Neutrophil (primary cell): Measurements from ENCODE around the gene DPF3.

ENCODE experiments used
- H3K27ac ChIP-seq: fragments of 200-600 bp; sonication (generic); 2 replicates; pipeline ENCODE4 v1.5.1; 2016; ENCODE audit warnings: mild to moderate bottlenecking, moderate library complexity
- H3K27me3 ChIP-seq: fragments of 200-600 bp; sonication (generic); 2 replicates; pipeline ENCODE4 v1.6.0; 2016; ENCODE audit warnings: mild to moderate bottlenecking
- H3K36me3 ChIP-seq: fragments of 200-600 bp; sonication (generic); 2 replicates; pipeline ENCODE4 v1.5.1; 2017
- H3K4me1 ChIP-seq, 2 experiments: fragments of 200-600 bp in 1 of 2; sonication (generic) in 1 of 2; 1 replicate in 1 of 2; 2 replicates in 1 of 2; pipeline versions ENCODE4 v1.5.1 to v1.6.1; 2013 to 2016; ENCODE audit warnings: low read depth in 1 of 2, low read length in 1 of 2, mild to moderate bottlenecking in 1 of 2, moderate library complexity in 1 of 2; ENCODE audit not compliant: control insufficient read depth in 1 of 2, insufficient read depth in 1 of 2
- H3K4me3 ChIP-seq, 2 experiments: fragments of 200-600 bp in 1 of 2; sonication (generic) in 1 of 2; 1 replicate in 1 of 2; 2 replicates in 1 of 2; pipeline ENCODE4 v1.5.1; 2013 to 2016; ENCODE audit warnings: low read depth in 1 of 2, low read length in 1 of 2, mild to moderate bottlenecking in 1 of 2, moderate library complexity in 1 of 2
- H3K9me3 ChIP-seq: fragments of 200-600 bp; sonication (generic); 2 replicates; pipeline ENCODE4 v1.5.1; 2016
- TF ChIP-seq, protein P1 (sequence below): fragments of 200-600 bp; sonication (generic); IDR thresholded peaks from 2 replicates; pipeline ENCODE4 v1.5.1; 2016; ENCODE audit warnings: antibody characterized with exemption

Gene DPF3

DNA sequence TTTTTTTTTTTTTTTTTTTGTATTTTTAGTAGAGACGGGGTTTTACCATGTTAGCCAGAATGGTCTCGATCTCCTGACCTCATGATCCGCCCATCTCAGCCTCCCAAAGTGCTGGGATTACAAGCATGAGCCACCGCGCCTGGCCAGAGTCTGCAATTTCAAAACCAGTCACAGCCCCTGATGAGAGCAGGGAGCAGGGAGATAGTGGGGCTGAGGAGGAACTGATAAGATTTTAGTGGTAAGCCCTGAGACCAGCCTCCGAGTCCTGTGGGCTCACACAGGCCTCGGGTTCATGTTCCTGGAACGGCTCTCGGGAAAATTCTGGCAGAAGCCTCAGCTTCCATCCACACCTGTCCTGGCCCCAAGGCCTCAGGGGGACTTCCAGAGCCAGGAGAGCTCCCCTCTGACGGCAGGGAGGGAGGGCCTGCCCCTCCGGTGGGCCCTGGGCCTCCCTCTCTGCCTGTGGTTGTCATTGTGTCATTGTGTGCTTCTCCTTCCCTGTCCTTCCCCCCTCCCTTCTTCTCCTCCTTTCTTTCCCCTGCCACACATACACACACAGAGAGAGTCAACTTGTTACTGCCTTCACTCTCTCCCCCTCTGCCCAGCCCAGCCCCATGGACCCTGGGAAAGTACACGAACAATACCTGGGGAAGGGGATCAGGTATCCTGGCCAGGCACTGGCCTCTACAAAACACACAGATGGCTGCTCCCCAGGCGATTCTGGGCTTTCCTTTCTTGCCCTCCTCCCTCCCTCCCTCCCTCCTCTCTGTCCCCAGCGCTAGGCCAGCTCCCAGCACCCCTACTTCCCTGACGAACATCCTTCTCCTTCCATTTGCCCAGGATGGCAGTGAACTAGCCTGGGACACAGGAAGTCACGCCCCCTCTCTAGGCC lies 294.1 kb downstream of the DPF3 start:
- peaks cover 49% of the 10 kb centered on the region for H3K27me3 ChIP-seq
- H3K36me3 ChIP-seq, result no peaks in the 10 kb centered on the region
- H3K4me3 ChIP-seq, result no peak overlapping the region
- no peak overlapping the region for H3K27ac ChIP-seq
- TF ChIP-seq, protein P1, sequence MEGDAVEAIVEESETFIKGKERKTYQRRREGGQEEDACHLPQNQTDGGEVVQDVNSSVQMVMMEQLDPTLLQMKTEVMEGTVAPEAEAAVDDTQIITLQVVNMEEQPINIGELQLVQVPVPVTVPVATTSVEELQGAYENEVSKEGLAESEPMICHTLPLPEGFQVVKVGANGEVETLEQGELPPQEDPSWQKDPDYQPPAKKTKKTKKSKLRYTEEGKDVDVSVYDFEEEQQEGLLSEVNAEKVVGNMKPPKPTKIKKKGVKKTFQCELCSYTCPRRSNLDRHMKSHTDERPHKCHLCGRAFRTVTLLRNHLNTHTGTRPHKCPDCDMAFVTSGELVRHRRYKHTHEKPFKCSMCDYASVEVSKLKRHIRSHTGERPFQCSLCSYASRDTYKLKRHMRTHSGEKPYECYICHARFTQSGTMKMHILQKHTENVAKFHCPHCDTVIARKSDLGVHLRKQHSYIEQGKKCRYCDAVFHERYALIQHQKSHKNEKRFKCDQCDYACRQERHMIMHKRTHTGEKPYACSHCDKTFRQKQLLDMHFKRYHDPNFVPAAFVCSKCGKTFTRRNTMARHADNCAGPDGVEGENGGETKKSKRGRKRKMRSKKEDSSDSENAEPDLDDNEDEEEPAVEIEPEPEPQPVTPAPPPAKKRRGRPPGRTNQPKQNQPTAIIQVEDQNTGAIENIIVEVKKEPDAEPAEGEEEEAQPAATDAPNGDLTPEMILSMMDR, result no peak
- H3K4me1 ChIP-seq, result no peaks in the 10 kb centered on the region
- H3K9me3 ChIP-seq, result no peaks in the 10 kb centered on the region

DNA sequence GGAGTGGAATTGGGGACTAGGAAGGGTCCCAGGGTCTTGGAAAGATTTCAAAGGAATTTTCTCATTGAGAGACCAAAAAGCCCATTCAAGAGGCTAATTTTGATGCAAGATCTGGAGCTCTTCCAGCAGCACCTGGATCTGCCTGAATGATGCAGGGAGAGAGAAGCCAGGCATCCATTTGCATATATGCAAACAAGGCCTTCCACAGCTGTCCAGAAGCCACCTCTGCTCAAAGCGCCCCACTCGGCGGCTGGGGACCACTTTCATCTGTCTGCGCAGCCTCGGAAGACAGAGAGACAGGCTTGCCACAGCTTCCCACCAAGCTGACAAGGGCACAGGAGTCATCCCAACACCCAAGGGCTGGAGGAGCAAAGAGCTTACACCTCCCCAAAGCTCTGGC lies 295.6 kb downstream of the DPF3 start:
- H3K4me3 ChIP-seq, result no peak overlapping the region
- H3K9me3 ChIP-seq, result no peaks in the 10 kb centered on the region
- TF ChIP-seq, protein P1, result no peak
- H3K4me1 ChIP-seq, result no peaks in the 10 kb centered on the region
- H3K36me3 ChIP-seq, result no peaks in the 10 kb centered on the region
- H3K27me3 ChIP-seq, result peaks cover 65% of the 10 kb centered on the region
- no peak overlapping the region for H3K27ac ChIP-seq

DNA sequence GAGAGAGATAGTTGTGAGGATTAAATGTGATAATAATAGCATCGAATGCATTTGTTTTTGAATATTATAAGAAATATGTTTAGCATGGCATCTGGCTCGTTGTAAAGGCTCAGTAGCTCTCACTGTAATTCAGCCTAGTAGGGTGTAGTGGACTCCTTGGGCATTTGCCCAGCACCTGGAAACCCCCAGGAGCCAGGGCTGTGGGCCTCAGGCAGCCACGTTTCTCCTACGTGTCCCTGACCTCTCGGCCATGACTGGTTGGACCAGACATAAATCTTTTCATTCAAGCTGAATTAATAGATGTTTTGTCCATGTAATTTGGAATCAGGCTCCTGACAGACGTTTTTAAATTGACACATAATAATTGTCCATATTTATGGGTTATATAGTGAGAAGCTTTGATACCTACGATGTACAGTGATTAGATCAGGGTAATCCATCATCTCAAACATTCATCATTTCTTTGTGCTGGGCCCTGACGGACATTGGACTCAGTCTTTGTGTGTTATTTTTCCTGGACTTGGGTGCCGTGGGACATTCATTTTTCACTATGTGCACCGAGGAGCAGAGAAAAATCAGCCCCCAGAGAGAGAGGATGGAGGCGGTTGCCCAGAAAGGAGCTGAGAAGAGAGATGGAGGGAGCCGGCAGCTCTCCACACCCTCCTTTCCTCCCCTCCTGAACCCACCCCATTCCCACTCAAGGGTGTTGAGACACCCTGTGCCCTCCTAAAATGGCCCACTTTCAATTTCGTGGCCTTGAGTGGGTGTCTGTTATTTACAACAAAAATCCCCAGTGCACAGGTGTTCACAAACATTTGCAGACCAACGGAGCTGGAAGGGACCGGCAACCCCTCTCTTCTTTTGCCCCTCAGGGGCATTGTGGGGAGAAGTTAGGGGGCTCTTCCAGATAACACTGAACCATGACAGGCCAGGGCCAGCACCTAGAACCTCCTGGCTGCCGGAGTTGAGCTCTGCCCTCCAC lies 296.4 kb downstream of the DPF3 start:
- H3K4me3 ChIP-seq, result no peak overlapping the region
- H3K9me3 ChIP-seq, result no peaks in the 10 kb centered on the region
- H3K36me3 ChIP-seq, result no peaks in the 10 kb centered on the region
- peaks cover 71% of the 10 kb centered on the region for H3K27me3 ChIP-seq
- no peaks in the 10 kb centered on the region for H3K4me1 ChIP-seq
- TF ChIP-seq, protein P1, result no peak
- H3K27ac ChIP-seq, result no peak overlapping the region

DNA sequence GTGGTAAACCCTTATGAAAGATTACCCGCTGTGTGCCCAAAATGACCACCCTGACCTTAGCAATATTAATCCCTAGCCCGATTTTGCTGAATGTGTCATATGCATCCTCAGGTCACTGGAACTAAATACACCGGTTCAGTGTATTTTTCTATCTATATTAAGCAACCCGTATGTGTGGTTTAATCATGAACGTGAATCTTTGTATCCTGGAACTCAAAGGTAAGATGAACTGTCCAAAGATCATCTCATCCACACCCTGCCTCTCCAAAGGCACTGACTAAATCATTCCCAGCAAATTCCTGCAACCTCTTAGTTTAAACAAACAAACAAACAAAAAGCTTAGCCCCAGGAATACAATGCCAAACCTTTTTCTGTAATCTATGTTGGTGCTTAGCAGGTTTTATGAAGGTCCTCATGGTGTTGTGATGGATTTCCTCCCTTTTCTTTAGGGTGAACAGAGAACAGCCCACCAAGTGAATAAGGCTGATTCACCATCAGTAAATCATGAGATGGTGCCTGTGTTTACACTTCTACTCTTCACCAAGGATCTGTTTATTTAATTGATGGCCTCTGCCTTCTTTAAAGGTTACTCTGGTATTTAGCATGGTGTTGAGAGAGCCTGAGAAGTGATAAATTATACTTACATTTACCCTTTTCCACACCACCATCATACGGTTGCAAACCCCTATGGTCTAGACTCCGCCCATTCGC lies 298.6 kb downstream of the DPF3 start:
- H3K4me1 ChIP-seq, result no peaks in the 10 kb centered on the region
- no peaks in the 10 kb centered on the region for H3K9me3 ChIP-seq
- TF ChIP-seq, protein P1, result no peak

More for the DNA sequence above, 298.6 kb downstream of the DPF3 start:
- Histone ChIP-seq H3K4me3 (no peak overlapping the region), H3K36me3 (no peaks in the 10 kb centered on the region), H3K27me3 (peaks cover 76% of the 10 kb centered on the region), H3K27ac (no peak overlapping the region)
